GM12892 (cell line): ENCODE data around the gene VPS16.

Source experiments
- POLR2A ChIP-seq: IDR thresholded peaks from 2 replicates; pipeline ENCODE4 v1.6.1; 2011; ENCODE audit warnings: low read depth, low read length, control low read depth
- POLR2AphosphoS5 ChIP-seq: IDR thresholded peaks from 2 replicates; pipeline ENCODE4 v1.6.1; 2011; ENCODE audit warnings: low read depth, low read length, control low read depth
- TAF1 ChIP-seq: IDR thresholded peaks from 2 replicates; pipeline ENCODE4 v1.6.1; 2011; ENCODE audit warnings: low read depth, mild to moderate bottlenecking, control low read depth, low read length, borderline replicate concordance

GRCh38 chr20:2889797-2890196, 49.3 kb downstream of the VPS16 start:
- TF ChIP-seq TAF1 (no peak), POLR2A (no peak), POLR2AphosphoS5 (no peak)
